A673 (cell line): ENCODE measurements around the gene MOCOS.

Experiments used
- CTCF ChIP-seq: fragments of 300-800, 200-600 bp; sonication (generic); conservative IDR thresholded peaks from 2 replicates; pipeline ENCODE4 v1.5.1; 2017; ENCODE audit warnings: low read depth, mild to moderate bottlenecking, antibody characterized with exemption, low read length, moderate library complexity, mixed read lengths
- EZH2 ChIP-seq: fragments of 200-600 bp; sonication (generic); IDR thresholded peaks from 2 replicates; pipeline ENCODE4 v1.6.1; 2017; ENCODE audit warnings: borderline replicate concordance, low read depth, mild to moderate bottlenecking, mixed read lengths, antibody characterized with exemption, low read length; ENCODE audit not compliant: poor library complexity, severe bottlenecking

GRCh38 chr18:36250827-36251226 lies 63.5 kb downstream of the MOCOS start:
- TF ChIP-seq CTCF (no peak), EZH2 (no peak)
